HTERT RPE-1 (cell line): Measurements from ENCODE around the gene BEND4.
"Not testable (repeated sequence)": the region's sequence is repeated elsewhere in the genome, so short reads cannot be mapped to it uniquely, and the experiment has no call there.

Source experiments
- in situ Hi-C: fragments of 300-500 bp; cut with MboI; formaldehyde crosslinking; loops from 4 replicates; pipeline ENCODE4 v1.14.3; 2020; ENCODE audit warnings: low sequenced_read_pairs

The BEND4 gene

GRCh38 chr4:42152507-42153504, at the start of gene BEND4:
TSS of gene BEND4 (minus strand) at chr4:42152655. CDS start at chr4:42152143, 512 bp downstream.
- in situ Hi-C loops = no loop called here

GRCh38 chr4:42197341-42197740, 44.9 kb upstream of the BEND4 start:
- in situ Hi-C loops = no loop called here

GRCh38 chr4:42172921-42173320, 20.5 kb upstream of the BEND4 start:
- in situ Hi-C loops = no loop called here

- in situ Hi-C loops = no loop called here
Observed at GRCh38 chr4:42172128-42172790, 19.8 kb upstream of the BEND4 start.

DNA sequence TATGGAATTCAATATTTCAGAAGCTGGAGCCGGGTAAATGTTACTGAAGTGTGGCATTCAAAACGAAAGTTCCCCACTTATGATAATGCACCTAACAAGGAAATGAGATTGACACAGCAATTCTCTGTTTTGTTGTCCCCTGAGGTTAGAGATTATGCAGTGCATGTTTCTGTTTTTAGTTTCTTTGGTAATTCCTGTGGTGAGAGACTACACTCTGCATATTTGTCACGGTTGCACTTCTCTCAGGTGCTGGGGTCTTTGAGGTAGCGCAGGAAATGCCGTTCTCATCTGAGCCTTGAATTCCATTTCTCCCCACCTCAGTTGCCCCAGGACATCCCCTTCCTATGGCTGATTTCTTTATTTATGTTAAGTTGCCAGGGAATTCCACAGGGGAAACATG, 15.3 kb upstream of the BEND4 start:
- in situ Hi-C loops = no loop called here

DNA sequence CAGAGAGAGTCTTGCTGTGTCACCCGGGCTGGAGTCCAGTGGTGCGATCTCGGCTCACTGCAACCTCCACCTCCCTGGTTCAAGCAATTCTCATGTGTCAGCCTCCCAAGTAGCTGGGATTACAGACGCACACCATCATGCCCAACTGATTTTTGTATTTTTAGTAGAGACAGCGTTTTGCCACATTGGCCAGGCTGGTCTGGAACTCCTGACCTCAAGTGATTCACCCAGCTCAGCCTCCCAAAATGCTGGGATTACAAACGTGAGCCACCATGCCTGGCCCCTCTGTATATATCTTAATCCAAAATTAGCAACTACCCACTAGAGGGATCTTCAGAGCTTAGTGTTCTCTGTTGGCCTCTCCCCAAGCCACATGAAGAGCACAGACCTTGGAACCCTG, 13.7 kb upstream of the BEND4 start:
- in situ Hi-C loops = not testable (repeated sequence)

- in situ Hi-C loops = no loop called here
Observed at GRCh38 chr4:42159271-42160001, 7.0 kb upstream of the BEND4 start.

GRCh38 chr4:42151568-42152506, 618 bp downstream of the BEND4 start:
- in situ Hi-C loops = no loop called here

GRCh38 chr4:42150653-42151567, 1.5 kb downstream of the BEND4 start:
- in situ Hi-C loops = no loop called here

DNA sequence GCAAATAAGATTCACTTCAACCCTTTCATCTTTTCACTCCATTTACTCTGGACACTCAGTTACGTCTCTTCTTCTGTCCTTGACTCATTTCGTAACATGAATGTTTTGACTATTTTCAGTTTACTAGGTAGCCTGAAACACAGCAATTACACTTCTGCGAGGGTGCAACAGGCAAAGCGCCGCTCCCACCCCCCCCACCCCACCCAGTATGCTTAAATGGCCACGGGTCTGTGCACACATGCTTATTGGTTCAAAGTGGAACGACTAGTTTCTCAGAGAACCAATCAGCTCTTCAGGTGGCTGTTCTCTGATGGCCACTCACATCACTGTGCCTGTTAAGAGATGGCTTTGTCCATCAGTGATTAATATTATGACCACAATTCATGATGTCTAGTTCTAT, 3.5 kb downstream of the BEND4 start:
- in situ Hi-C loops = no loop called here

DNA sequence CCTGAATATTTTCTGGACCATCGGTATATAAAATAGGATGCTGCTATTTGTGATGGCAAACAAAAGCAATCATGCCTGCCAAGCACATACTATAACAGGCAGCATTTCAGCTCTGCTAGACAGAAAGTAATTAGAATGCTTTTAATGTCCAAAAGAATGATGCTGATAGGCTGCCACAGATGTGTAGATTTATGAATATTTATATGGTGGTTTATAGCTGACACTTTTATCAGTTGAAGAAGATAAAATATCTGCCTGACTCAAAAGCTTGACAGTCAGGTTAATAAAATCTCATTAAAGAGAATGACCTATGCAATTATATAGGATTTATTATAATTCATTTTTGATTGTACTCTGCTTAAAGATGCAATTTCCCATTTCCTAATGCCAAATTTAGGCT, 4.0 kb downstream of the BEND4 start:
- in situ Hi-C loops = no loop called here

- in situ Hi-C loops = no loop called here
Observed at GRCh38 chr4:42144028-42144427, 8.4 kb downstream of the BEND4 start.

DNA sequence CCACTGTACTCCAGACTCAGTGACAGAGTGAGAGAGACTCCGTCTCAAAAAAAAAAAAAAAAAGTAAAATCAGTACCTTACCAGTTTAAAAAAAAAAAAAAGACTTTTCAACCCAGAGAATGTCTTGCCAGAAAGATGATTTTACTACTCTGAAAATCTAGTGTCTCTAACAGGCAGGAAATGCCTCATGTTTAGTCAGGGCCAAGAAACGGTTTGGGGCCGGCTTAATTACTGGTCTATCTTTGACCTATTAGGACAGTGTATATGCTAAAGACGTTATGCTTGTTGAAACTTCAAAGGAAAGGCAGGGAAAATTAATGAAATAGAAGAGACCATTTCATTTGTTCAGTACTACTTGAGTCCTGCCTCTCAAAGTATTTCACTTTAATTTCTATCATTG, 9.9 kb downstream of the BEND4 start:
- in situ Hi-C loops = no loop called here

DNA sequence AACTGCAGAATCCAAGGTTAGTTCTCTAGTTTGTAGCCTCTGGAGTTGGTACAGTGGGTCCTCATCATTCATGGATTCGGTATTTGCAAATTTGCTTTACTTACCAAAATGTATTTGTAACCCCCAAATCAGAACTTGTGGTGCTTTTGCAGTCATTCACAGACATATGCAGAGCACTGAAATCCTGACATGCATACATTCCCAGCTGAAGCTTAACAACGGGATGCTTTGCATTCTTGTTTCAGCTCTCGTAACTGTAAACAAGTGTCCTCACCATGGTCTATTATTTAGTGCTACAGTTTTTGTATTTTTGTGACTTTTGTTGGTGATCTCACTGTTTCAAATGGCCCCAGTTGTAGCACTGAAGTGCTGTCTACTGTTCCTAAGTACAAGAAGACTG, 16.1 kb downstream of the BEND4 start:
- in situ Hi-C loops = no loop called here

DNA sequence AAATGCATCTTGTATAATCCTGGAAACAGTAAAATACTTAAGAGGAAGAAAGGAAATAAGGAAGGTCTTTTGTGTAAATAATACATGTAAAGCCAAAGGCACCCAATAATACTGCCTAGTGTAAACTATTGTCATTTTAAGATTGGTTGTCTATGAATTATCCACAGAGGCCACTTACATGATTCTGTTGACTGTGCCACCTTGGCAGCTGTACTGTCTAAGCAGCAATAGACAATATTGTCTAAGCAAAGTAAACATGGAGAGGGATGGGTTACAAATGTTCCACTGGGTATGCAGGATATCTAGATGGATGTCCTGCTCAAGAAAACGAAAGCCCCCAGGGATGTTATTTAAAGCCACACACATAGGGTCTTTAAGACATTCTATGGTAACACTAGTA, 19.4 kb downstream of the BEND4 start:
- in situ Hi-C loops = no loop called here

- in situ Hi-C loops = no loop called here
Observed at GRCh38 chr4:42132099-42132498, 20.4 kb downstream of the BEND4 start.

DNA sequence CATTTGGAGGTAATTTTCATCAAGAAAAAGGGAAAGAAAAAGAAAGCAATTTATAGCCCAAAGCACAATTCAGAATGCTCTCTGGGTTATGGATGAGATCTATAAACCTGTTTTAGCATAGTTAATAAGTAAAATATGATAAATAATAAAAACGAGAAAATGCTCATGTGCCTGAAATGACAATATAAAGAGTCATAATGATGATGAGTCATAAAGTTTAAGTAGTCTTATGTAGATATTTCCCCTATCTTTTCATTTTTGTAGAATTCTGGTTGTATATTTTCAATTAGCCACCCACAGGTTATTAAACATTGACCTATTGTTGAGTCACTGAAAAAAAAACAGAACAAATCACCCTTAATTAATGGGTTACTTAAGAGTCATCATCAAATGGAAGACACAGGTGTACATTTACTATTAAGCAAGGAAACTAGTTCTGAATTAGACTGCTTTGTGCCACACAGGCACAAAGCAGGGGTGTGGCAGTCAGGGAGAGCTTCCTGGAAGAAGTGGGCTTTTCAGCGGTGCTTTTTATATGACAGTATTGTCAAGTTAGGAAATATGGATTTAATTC, 29.3 kb downstream of the BEND4 start:
- in situ Hi-C loops = no loop called here

GRCh38 chr4:42122237-42122636, 30.2 kb downstream of the BEND4 start:
- in situ Hi-C loops = no loop called here

GRCh38 chr4:42119886-42120285, 32.6 kb downstream of the BEND4 start:
- in situ Hi-C loops = no loop called here
